A549 (cell line): ENCODE results near the gene BCOR. TPM values are rescaled to one million over a fixed set of nuclear protein-coding genes. Genes with fewer than 3 reads are reported as not detected.

Experiments used
- ATAC-seq, 2 experiments: fragments of 200-7000 bp in 1 of 2; fragments of >200 bp in 1 of 2; cut with Nextera tagmentation in 1 of 2; cut with Tn5 transposase in 1 of 2; 3 replicates each; pipeline versions ENCODE4 v1.8.0 to v1.9.1; 2018 to 2020; ENCODE audit warnings: mild to moderate bottlenecking in 1 of 2, moderate library complexity in 1 of 2
- CTCF ChIA-PET: fragments of 300-600 bp; sonication (Branson Sonifier 250); formaldehyde crosslinking; extraction: SDS; loops from one replicate; lab custom pipeline; 2021; ENCODE audit warnings: antibody characterized with exemption, inconsistent platforms; lab: Yijun Ruan, JAX
- POLR2A ChIA-PET: fragments of 350-600 bp; formaldehyde crosslinking; extraction: SDS; loops from one replicate; lab custom pipeline; 2021; ENCODE audit warnings: antibody characterized with exemption, inconsistent platforms; lab: Yijun Ruan, JAX
- DNase-seq, 2 experiments: peaks; one replicate each; pipeline versions ENCODE4 v3.0.0 to v3.0.0-alpha.2; 2011 to 2016; ENCODE audit warnings: low read depth in 1 of 2, low spot score in 1 of 2
- FAIRE-seq: peaks from 2 replicates; lab custom pipeline; 2011; peaks lifted over from hg19 to GRCh38; lab: Jason Lieb, UNC
- H3K27ac ChIP-seq, 2 experiments: fragments of >200 bp; sonication (Bioruptor Twin); formaldehyde crosslinking; 3 replicates each; pipeline ENCODE4 v1.5.1; 2016 to 2017
- H3K4me1 ChIP-seq: fragments of >200 bp; sonication (Bioruptor Twin); formaldehyde crosslinking; 3 replicates; pipeline ENCODE4 v1.6.1; 2016
- H3K4me2 ChIP-seq: fragments of >200 bp; sonication (Bioruptor Twin); formaldehyde crosslinking; 3 replicates; pipeline ENCODE4 v1.6.1; 2016
- H3K4me3 ChIP-seq: fragments of >200 bp; sonication (Bioruptor Twin); formaldehyde crosslinking; 3 replicates; pipeline ENCODE4 v1.5.1; 2016
- H3K9me3 ChIP-seq: fragments of >200 bp; sonication (Bioruptor Twin); formaldehyde crosslinking; 3 replicates; pipeline ENCODE4 v1.6.1; 2016
- BHLHE40 ChIP-seq: IDR thresholded peaks from 2 replicates; pipeline ENCODE4 v1.6.1; 2012; ENCODE audit warnings: low read depth, low read length, inconsistent platforms
- CBX2 ChIP-seq: fragments of 200-600 bp; sonication (generic); IDR thresholded peaks from 2 replicates; pipeline ENCODE4 v1.6.1; 2016; ENCODE audit warnings: low read depth, mild to moderate bottlenecking, borderline replicate concordance
- CEBPB ChIP-seq, 2 experiments: fragments of >200 bp in 1 of 2; sonication (Bioruptor Twin) in 1 of 2; formaldehyde crosslinking in 1 of 2; IDR thresholded peaks; 2 replicates each; pipeline ENCODE4 v1.6.1; 2012 to 2016
- CHD4 ChIP-seq: fragments of 200-600 bp; sonication (generic); IDR thresholded peaks from 2 replicates; pipeline ENCODE4 v1.6.1; 2016; ENCODE audit warnings: antibody characterized with exemption, mild to moderate bottlenecking, borderline replicate concordance
- EHF ChIP-seq: fragments of 250-450 bp; sonication (Bioruptor Pico); IDR thresholded peaks from 2 replicates; pipeline ENCODE4 v1.5.0; 2020; ENCODE audit warnings: mild to moderate bottlenecking
- EP300 ChIP-seq, 2 experiments: fragments of >200 bp; sonication (Bioruptor Twin); formaldehyde crosslinking; IDR thresholded peaks; 2 replicates in 1 of 2; 3 replicates in 1 of 2; pipeline ENCODE4 v1.6.1; 2016 to 2017
- ESRRA ChIP-seq: fragments of 150-350 bp; IDR thresholded peaks from 2 replicates; pipeline ENCODE4 v1.6.1; 2014; ENCODE audit warnings: mild to moderate bottlenecking, low read length, borderline replicate concordance
- FOSB ChIP-seq: fragments of 250-450 bp; sonication (Bioruptor Pico); IDR thresholded peaks from 2 replicates; pipeline ENCODE4 v1.5.0; 2020; ENCODE audit warnings: mild to moderate bottlenecking, moderate library complexity
- FOSL2 ChIP-seq, 2 experiments: fragments of 450-650 bp in 1 of 2; fragments of >200 bp in 1 of 2; sonication (Bioruptor Twin) in 1 of 2; formaldehyde crosslinking; IDR thresholded peaks; 2 replicates each; pipeline versions ENCODE4 v1.5.0 to v1.6.1; 2016 to 2020; ENCODE audit warnings: mild to moderate bottlenecking in 1 of 2, moderate library complexity in 1 of 2
- FOXS1 ChIP-seq: fragments of 250-450 bp; sonication (Bioruptor Pico); IDR thresholded peaks from 2 replicates; pipeline ENCODE4 v1.5.0; 2020; ENCODE audit warnings: mild to moderate bottlenecking, moderate library complexity
- GATA3 ChIP-seq: IDR thresholded peaks from 2 replicates; pipeline ENCODE4 v1.6.1; 2012; ENCODE audit warnings: borderline replicate concordance
- HDAC2 ChIP-seq: fragments of 200-600 bp; sonication (generic); IDR thresholded peaks from 2 replicates; pipeline ENCODE4 v1.6.1; 2016
- HEYL ChIP-seq: fragments of 250-450 bp; sonication (Bioruptor Pico); IDR thresholded peaks from 2 replicates; pipeline ENCODE4 v1.8.0; 2021; ENCODE audit warnings: mild to moderate bottlenecking, moderate library complexity
- HOXB5 ChIP-seq: fragments of 250-450 bp; sonication (Bioruptor Pico); IDR thresholded peaks from 2 replicates; pipeline ENCODE4 v1.5.0; 2020; ENCODE audit warnings: mild to moderate bottlenecking, moderate library complexity
- KDM1A ChIP-seq: fragments of 200-600 bp; sonication (generic); IDR thresholded peaks from 2 replicates; pipeline ENCODE4 v1.6.1; 2016; ENCODE audit warnings: low read depth, mild to moderate bottlenecking
- KDM5A ChIP-seq: fragments of 200-600 bp; sonication (generic); IDR thresholded peaks from 2 replicates; pipeline ENCODE4 v1.6.1; 2016; ENCODE audit warnings: antibody characterized with exemption, mild to moderate bottlenecking
- MAFK ChIP-seq: fragments of 450-650 bp; IDR thresholded peaks from 2 replicates; pipeline ENCODE4 v1.6.1; 2014; ENCODE audit not compliant: partially characterized antibody
- MAZ ChIP-seq: fragments of 150-350 bp; IDR thresholded peaks from 2 replicates; pipeline ENCODE4 v1.6.1; 2014; ENCODE audit warnings: antibody characterized with exemption, low read depth, low read length, borderline replicate concordance
- NR3C1 ChIP-seq: fragments of >200 bp; sonication (Bioruptor Twin); formaldehyde crosslinking; IDR thresholded peaks from 3 replicates; pipeline ENCODE4 v1.6.1; 2017
- RAD21 ChIP-seq, 2 experiments: fragments of >200 bp in 1 of 2; sonication (Bioruptor Twin) in 1 of 2; formaldehyde crosslinking in 1 of 2; IDR thresholded peaks in 1 of 2; conservative IDR thresholded peaks in 1 of 2; 2 replicates in 1 of 2; 3 replicates in 1 of 2; pipeline ENCODE4 v1.6.1; 2012 to 2018; ENCODE audit warnings: inconsistent platforms in 1 of 2
- RCOR1 ChIP-seq: fragments of 150-350 bp; IDR thresholded peaks from 2 replicates; pipeline ENCODE4 v1.6.1; 2014; ENCODE audit warnings: antibody characterized with exemption, low read length, low read depth
- RNF2 ChIP-seq: fragments of 200-600 bp; sonication (generic); IDR thresholded peaks from 2 replicates; pipeline ENCODE4 v1.6.1; 2016; ENCODE audit warnings: low read depth, mild to moderate bottlenecking, antibody characterized with exemption, moderate library complexity, borderline replicate concordance
- SREBF2 ChIP-seq: fragments of 450-650 bp; IDR thresholded peaks from 2 replicates; pipeline ENCODE4 v1.6.1; 2014; ENCODE audit warnings: mild to moderate bottlenecking, moderate library complexity
- ZNF302 ChIP-seq: fragments of 250-450 bp; sonication (Bioruptor Pico); IDR thresholded peaks from 2 replicates; pipeline ENCODE4 v1.9.0; 2021; ENCODE audit warnings: inconsistent platforms, mild to moderate bottlenecking, moderate library complexity
- WGBS: methylation state at CpG from one replicate; pipeline ENCODE4 v1.1.6; 2017; ENCODE audit errors: missing lambda C conversion rate; 5-methylcytosine and 5-hydroxymethylcytosine counted together
- polyA plus RNA-seq, 4 experiments: library from polyadenylated mRNA; depleted of rRNA in 3 of 4; stranded (reverse); fragments of >200 nt; fragmentation: RNase III in 1 of 4; extraction: RNeasy Plus Mini Kit Qiagen cat#74134 plus additional on column Dnase treatment in 1 of 4; gene quantifications; 2 replicates in 3 of 4; 3 replicates in 1 of 4; pipeline ENCODE4 v1.2.3, GENCODE V29; 2011 to 2017
- TF ChIP-seq, protein P1 (sequence below): fragments of 250-450 bp; sonication (Bioruptor Pico); IDR thresholded peaks from 2 replicates; pipeline ENCODE4 v1.5.0; 2021; ENCODE audit warnings: mild to moderate bottlenecking, moderate library complexity, borderline replicate concordance
- TF ChIP-seq, protein P2 (sequence below): IDR thresholded peaks from 2 replicates; pipeline ENCODE4 v1.6.1; 2012
- TF ChIP-seq, protein P3 (sequence below): fragments of 200-600 bp; sonication (generic); IDR thresholded peaks from 2 replicates; pipeline ENCODE4 v1.6.1; 2016; ENCODE audit warnings: antibody characterized with exemption, mild to moderate bottlenecking, moderate library complexity

BCOR gene
- polyA plus RNA-seq, 2 of the 4 experiments (the other 2 are of a cell fraction): 12.2 to 12.6 TPM

DNA sequence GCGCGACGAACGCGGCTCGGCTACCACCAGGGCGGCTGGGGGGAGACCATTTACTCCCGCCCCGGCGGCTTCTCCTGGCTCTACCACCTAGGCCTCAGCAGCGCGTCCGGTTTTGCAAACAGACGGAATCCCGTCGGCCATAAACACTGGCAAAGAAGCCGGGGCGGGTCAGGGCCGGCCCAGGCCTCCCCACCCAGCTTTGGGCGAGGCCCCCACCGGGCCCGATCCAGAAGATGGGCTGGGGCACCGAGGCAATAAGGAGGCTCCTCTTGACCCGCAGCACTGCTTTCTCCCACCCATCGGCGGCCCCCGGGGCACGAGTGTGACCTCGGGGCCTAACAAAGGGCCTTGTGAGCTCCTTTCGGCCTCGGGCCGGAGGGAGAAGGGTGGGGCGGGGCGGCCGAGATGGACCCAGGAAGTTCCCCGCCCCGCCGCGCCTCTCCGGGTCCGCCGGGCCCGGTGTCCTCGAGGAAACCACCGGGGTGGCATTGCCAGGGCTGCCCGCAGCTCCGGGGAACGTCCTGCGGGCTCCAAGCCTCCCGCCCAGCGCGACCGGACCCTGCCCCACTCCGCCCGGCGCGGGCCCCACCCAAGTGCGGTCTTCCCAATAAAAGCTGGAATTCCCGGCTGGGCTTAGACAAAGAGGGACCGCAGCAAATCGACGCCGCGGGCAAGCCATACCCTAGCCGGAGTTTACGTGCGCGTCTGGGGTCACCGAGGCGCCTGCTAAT is 5.9 kb downstream of the BCOR start:
- DNase-seq (no peak), ATAC-seq (no peak), FAIRE-seq (no peak)
- Histone ChIP-seq H3K4me1 (peaks cover 42% of the 10 kb centered on the region), H3K27ac (no peak overlapping the region), H3K9me3 (no peaks in the 10 kb centered on the region), H3K4me3 (no peak overlapping the region)
- ChIA-PET POLR2A (no interaction called here), CTCF (no interaction called here)
- TF ChIP-seq ESRRA: no peak
- TF ChIP-seq, protein P1, sequence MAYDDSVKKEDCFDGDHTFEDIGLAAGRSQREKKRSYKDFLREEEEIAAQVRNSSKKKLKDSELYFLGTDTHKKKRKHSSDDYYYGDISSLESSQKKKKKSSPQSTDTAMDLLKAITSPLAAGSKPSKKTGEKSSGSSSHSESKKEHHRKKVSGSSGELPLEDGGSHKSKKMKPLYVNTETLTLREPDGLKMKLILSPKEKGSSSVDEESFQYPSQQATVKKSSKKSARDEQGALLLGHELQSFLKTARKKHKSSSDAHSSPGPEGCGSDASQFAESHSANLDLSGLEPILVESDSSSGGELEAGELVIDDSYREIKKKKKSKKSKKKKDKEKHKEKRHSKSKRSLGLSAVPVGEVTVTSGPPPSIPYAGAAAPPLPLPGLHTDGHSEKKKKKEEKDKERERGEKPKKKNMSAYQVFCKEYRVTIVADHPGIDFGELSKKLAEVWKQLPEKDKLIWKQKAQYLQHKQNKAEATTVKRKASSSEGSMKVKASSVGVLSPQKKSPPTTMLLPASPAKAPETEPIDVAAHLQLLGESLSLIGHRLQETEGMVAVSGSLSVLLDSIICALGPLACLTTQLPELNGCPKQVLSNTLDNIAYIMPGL (CRISPR knock-in tag): no peak
- TF ChIP-seq ZNF302 (CRISPR knock-in tag): no peak
- no peak for TF ChIP-seq FOSB (CRISPR knock-in tag)
- no peak for TF ChIP-seq HEYL (CRISPR knock-in tag)
- TF ChIP-seq, protein P2, sequence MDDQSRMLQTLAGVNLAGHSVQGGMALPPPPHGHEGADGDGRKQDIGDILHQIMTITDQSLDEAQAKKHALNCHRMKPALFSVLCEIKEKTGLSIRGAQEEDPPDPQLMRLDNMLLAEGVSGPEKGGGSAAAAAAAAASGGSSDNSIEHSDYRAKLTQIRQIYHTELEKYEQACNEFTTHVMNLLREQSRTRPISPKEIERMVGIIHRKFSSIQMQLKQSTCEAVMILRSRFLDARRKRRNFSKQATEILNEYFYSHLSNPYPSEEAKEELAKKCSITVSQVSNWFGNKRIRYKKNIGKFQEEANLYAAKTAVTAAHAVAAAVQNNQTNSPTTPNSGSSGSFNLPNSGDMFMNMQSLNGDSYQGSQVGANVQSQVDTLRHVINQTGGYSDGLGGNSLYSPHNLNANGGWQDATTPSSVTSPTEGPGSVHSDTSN: no peak
- TF ChIP-seq FOSL2 (IDR thresholded peaks at IDR 0.05): no peak
- no peak for TF ChIP-seq FOSL2 (CRISPR knock-in tag; IDR thresholded peaks at IDR 0.05)
- no peak for TF ChIP-seq BHLHE40
- TF ChIP-seq FOXS1 (CRISPR knock-in tag): no peak
- no peak for TF ChIP-seq MAZ
- no peak for TF ChIP-seq SREBF2
- no peak for TF ChIP-seq HDAC2
- TF ChIP-seq CBX2: no peak
- no peak for TF ChIP-seq GATA3
- TF ChIP-seq RNF2: no peak
- TF ChIP-seq CHD4: no peak
- TF ChIP-seq EP300 (IDR thresholded peaks at IDR 0.05): no peak
- no peak for TF ChIP-seq RCOR1
- TF ChIP-seq, all 56 proteins: peak for 0
- WGBS: 92% methylated on average over 44 of the region's 70 CpGs
- H3K4me2 ChIP-seq: no peak overlapping the region

DNA sequence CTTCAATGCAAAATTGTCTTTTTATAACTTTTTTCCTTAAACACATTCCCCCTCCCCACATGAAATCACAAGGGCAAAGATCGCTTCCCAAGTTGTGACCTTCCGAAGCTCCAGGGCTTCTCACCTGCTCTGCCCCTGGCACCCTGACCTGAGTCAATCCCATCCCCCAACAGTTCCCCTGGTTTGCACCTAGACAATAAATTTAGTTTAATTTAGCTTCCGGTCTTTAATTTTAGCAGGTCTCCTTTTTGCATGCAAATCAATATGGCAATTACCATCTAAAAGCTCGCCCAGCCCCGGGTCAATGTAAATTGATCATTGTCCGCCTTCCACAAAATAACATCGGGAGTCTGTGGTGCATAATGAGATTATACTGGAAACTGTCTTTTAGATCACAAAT is 6.8 kb downstream of the BCOR start:
- no peak for TF ChIP-seq HOXB5 (CRISPR knock-in tag)
- no peak for TF ChIP-seq FOSL2 (IDR thresholded peaks at IDR 0.05)
- TF ChIP-seq FOSL2 (CRISPR knock-in tag; IDR thresholded peaks at IDR 0.05): no peak
- no peak for TF ChIP-seq KDM1A
- TF ChIP-seq KDM5A: no peak
- TF ChIP-seq CEBPB (IDR thresholded peaks at IDR 0.05): no peak
- TF ChIP-seq RNF2: no peak
- TF ChIP-seq RCOR1: no peak
- no peak for TF ChIP-seq RAD21 (conservative IDR thresholded peaks at IDR 0.05 in 1 of 2, IDR thresholded peaks at IDR 0.05 in 1 of 2)
- no peak for TF ChIP-seq NR3C1
- TF ChIP-seq MAFK: no peak
- TF ChIP-seq EHF (CRISPR knock-in tag): no peak
- TF ChIP-seq FOXS1 (CRISPR knock-in tag): no peak
- TF ChIP-seq, protein P3, sequence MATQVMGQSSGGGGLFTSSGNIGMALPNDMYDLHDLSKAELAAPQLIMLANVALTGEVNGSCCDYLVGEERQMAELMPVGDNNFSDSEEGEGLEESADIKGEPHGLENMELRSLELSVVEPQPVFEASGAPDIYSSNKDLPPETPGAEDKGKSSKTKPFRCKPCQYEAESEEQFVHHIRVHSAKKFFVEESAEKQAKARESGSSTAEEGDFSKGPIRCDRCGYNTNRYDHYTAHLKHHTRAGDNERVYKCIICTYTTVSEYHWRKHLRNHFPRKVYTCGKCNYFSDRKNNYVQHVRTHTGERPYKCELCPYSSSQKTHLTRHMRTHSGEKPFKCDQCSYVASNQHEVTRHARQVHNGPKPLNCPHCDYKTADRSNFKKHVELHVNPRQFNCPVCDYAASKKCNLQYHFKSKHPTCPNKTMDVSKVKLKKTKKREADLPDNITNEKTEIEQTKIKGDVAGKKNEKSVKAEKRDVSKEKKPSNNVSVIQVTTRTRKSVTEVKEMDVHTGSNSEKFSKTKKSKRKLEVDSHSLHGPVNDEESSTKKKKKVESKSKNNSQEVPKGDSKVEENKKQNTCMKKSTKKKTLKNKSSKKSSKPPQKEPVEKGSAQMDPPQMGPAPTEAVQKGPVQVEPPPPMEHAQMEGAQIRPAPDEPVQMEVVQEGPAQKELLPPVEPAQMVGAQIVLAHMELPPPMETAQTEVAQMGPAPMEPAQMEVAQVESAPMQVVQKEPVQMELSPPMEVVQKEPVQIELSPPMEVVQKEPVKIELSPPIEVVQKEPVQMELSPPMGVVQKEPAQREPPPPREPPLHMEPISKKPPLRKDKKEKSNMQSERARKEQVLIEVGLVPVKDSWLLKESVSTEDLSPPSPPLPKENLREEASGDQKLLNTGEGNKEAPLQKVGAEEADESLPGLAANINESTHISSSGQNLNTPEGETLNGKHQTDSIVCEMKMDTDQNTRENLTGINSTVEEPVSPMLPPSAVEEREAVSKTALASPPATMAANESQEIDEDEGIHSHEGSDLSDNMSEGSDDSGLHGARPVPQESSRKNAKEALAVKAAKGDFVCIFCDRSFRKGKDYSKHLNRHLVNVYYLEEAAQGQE: no peak
- no peak for TF ChIP-seq BHLHE40
- ChIA-PET POLR2A (no interaction called here), CTCF (interaction anchor here (0.6 kb wide), 1 partner anchor 359 kb away, joined by 3 read pairs; no protein-coding TSS in a partner anchor)
- FAIRE-seq (no peak), ATAC-seq (no peak), DNase-seq (no peak)
- H3K4me2 ChIP-seq: no peak overlapping the region
- H3K9me3 ChIP-seq: no peaks in the 10 kb centered on the region
- no peak overlapping the region for H3K4me3 ChIP-seq
- H3K27ac ChIP-seq: no peak overlapping the region
- H3K4me1 ChIP-seq: peaks cover 42% of the 10 kb centered on the region
- 93% methylated on average over 7 of the region's 7 CpGs for WGBS
